Trophoblast cell (in vitro differentiated cells and primary cell): ENCODE results near the gene CHCHD10.

Experiments
- DNase-seq, 2 donors: peaks; one replicate each; pipeline ENCODE4 v3.0.0-alpha.2; 2016
- H2AFZ ChIP-seq: 2 replicates; pipeline ENCODE4 v1.6.1; 2013; ENCODE audit warnings: low read length, moderate library complexity, mild to moderate bottlenecking; ENCODE audit not compliant: insufficient read depth, poor library complexity
- H2AK5ac ChIP-seq: 2 replicates; pipeline ENCODE4 v1.6.1; 2013; ENCODE audit warnings: mild to moderate bottlenecking, low read length
- H2BK120ac ChIP-seq: 2 replicates; pipeline ENCODE4 v1.6.1; 2013; ENCODE audit warnings: low read length, mild to moderate bottlenecking, moderate library complexity; ENCODE audit not compliant: insufficient read depth, poor library complexity
- H2BK12ac ChIP-seq: 2 replicates; pipeline ENCODE4 v1.6.1; 2013; ENCODE audit warnings: mild to moderate bottlenecking, low read length, moderate library complexity
- H2BK5ac ChIP-seq: 2 replicates; pipeline ENCODE4 v1.6.1; 2013; ENCODE audit warnings: low read length, low read depth, moderate library complexity, mild to moderate bottlenecking; ENCODE audit not compliant: poor library complexity
- H3K14ac ChIP-seq: 2 replicates; pipeline ENCODE4 v1.6.1; 2013; ENCODE audit warnings: mild to moderate bottlenecking, low read length
- H3K18ac ChIP-seq: 2 replicates; pipeline ENCODE4 v1.6.1; 2013; ENCODE audit warnings: mild to moderate bottlenecking, low read length
- H3K23ac ChIP-seq: 2 replicates; pipeline ENCODE4 v1.6.1; 2013; ENCODE audit warnings: low read length
- H3K27ac ChIP-seq: 2 replicates; pipeline ENCODE4 v1.5.1; 2013; ENCODE audit warnings: low read depth, mild to moderate bottlenecking, inconsistent platforms, low read length, moderate library complexity
- H3K27me3 ChIP-seq: 2 replicates; pipeline ENCODE4 v1.6.1; 2013; ENCODE audit warnings: inconsistent platforms, mild to moderate bottlenecking, low read length, moderate library complexity; ENCODE audit not compliant: insufficient read depth
- H3K36me3 ChIP-seq, 2 experiments: 1 replicate in 1 of 2; 2 replicates in 1 of 2; pipeline ENCODE4 v1.6.1; 2013; ENCODE audit warnings: low read length in 2 of 2, mild to moderate bottlenecking in 2 of 2, moderate library complexity in 1 of 2; ENCODE audit not compliant: insufficient read depth in 2 of 2, control insufficient read depth in 1 of 2
- H3K4ac ChIP-seq: 2 replicates; pipeline ENCODE4 v1.6.1; 2013; ENCODE audit warnings: low read depth, mild to moderate bottlenecking, low read length, moderate library complexity
- H3K4me1 ChIP-seq, 2 experiments: 1 replicate in 1 of 2; 2 replicates in 1 of 2; pipeline ENCODE4 v1.6.1; 2013; ENCODE audit warnings: low read length in 2 of 2, mild to moderate bottlenecking in 2 of 2, moderate library complexity in 1 of 2; ENCODE audit not compliant: insufficient read depth in 2 of 2, control insufficient read depth in 1 of 2
- H3K4me2 ChIP-seq: 2 replicates; pipeline ENCODE4 v1.6.1; 2013; ENCODE audit warnings: inconsistent platforms, mild to moderate bottlenecking, low read length, moderate library complexity
- H3K4me3 ChIP-seq: 2 replicates; pipeline ENCODE4 v1.5.1; 2013; ENCODE audit warnings: mild to moderate bottlenecking, low read depth, low read length, inconsistent platforms
- H3K79me1 ChIP-seq: one replicate; pipeline ENCODE4 v1.6.1; 2013; ENCODE audit warnings: low read length
- H3K79me2 ChIP-seq: 2 replicates; pipeline ENCODE4 v1.6.1; 2013; ENCODE audit warnings: low read length, mild to moderate bottlenecking; ENCODE audit not compliant: control insufficient read depth, insufficient read depth, poor library complexity
- H3K9ac ChIP-seq: 2 replicates; pipeline ENCODE4 v1.6.1; 2013; ENCODE audit warnings: mild to moderate bottlenecking, low read length
- H3K9me3 ChIP-seq: 2 replicates; pipeline ENCODE4 v1.6.1; 2013; ENCODE audit warnings: low read depth, mild to moderate bottlenecking, control low read depth, inconsistent platforms, low read length; ENCODE audit not compliant: insufficient read depth
- H4K12ac ChIP-seq: 2 replicates; pipeline ENCODE4 v1.6.1; 2013; ENCODE audit warnings: low read depth, mild to moderate bottlenecking, low read length, moderate library complexity
- H4K8ac ChIP-seq: 2 replicates; pipeline ENCODE4 v1.6.1; 2013; ENCODE audit warnings: low read depth, mild to moderate bottlenecking, low read length, moderate library complexity
- H4K91ac ChIP-seq: one replicate; pipeline ENCODE4 v1.6.1; 2013; ENCODE audit warnings: low read depth, mild to moderate bottlenecking, low read length, moderate library complexity
- WGBS: extraction: QIAGEN DNeasy Blood & Tissue Kit; methylation state at CpG from one replicate; pipeline ENCODE4 v1.1.7; 2013; ENCODE audit warnings: missing lambda C conversion rate; ENCODE audit not compliant: insufficient read length, insufficient coverage; ENCODE audit errors: extremely low coverage; 5-methylcytosine and 5-hydroxymethylcytosine counted together

CHCHD10 gene

GRCh38 chr22:23722724-23723123 is 45.0 kb downstream of the CHCHD10 start:
- Histone ChIP-seq H4K91ac (no peak overlapping the region), H4K12ac (no peak overlapping the region), H3K9me3 (no peaks in the 10 kb centered on the region), H3K36me3 (no peaks in the 10 kb centered on the region), H3K4me3 (no peak overlapping the region), H4K8ac (no peak overlapping the region), H3K23ac (no peak overlapping the region), H2AFZ (no peak overlapping the region), H2BK12ac (no peak overlapping the region), H2BK5ac (no peak overlapping the region), H2AK5ac (no peak overlapping the region), H3K4me1 (no peaks in the 10 kb centered on the region), H3K9ac (no peak overlapping the region), H2BK120ac (no peak overlapping the region), H3K27me3 (no peaks in the 10 kb centered on the region), H3K79me1 (no peaks in the 10 kb centered on the region), H3K4me2 (no peak overlapping the region), H3K79me2 (no peaks in the 10 kb centered on the region), H3K14ac (no peak overlapping the region), H3K4ac (no peak overlapping the region), H3K27ac (no peak overlapping the region), H3K18ac (no peak overlapping the region)
- WGBS, result no CpG with 5 or more reads among the region's 2 CpGs
- no peak for DNase-seq

GRCh38 chr22:23722160-23722559 is 45.6 kb downstream of the CHCHD10 start:
- H3K14ac ChIP-seq, result no peak overlapping the region
- no peak overlapping the region for H2AFZ ChIP-seq
- no CpG with 5 or more reads among the region's 4 CpGs for WGBS
- no peak overlapping the region for H3K18ac ChIP-seq
- no peak overlapping the region for H3K9ac ChIP-seq
- H3K27ac ChIP-seq, result no peak overlapping the region
- H3K4me2 ChIP-seq, result no peak overlapping the region
- peaks cover 4% of the 10 kb centered on the region for H3K79me1 ChIP-seq
- no peak overlapping the region for H2BK12ac ChIP-seq
- no peaks in the 10 kb centered on the region for H3K79me2 ChIP-seq
- H3K23ac ChIP-seq, result no peak overlapping the region
- H3K4me3 ChIP-seq, result no peak overlapping the region
- no peak overlapping the region for H4K12ac ChIP-seq
- H3K9me3 ChIP-seq, result no peaks in the 10 kb centered on the region
- H3K4ac ChIP-seq, result no peak overlapping the region
- H2BK120ac ChIP-seq, result no peak overlapping the region
- DNase-seq, result no peak
- H4K91ac ChIP-seq, result no peak overlapping the region
- H3K27me3 ChIP-seq, result no peaks in the 10 kb centered on the region
- H3K4me1 ChIP-seq, result peaks cover 2 to 4% of the 10 kb centered on the region in 2 experiments
- no peak overlapping the region for H4K8ac ChIP-seq
- no peak overlapping the region for H2BK5ac ChIP-seq
- H2AK5ac ChIP-seq, result no peak overlapping the region
- H3K36me3 ChIP-seq, result no peaks in the 10 kb centered on the region

GRCh38 chr22:23720855-23721254 is 46.9 kb downstream of the CHCHD10 start:
- Histone ChIP-seq H2AK5ac (no peak overlapping the region), H3K14ac (no peak overlapping the region), H3K4me2 (no peak overlapping the region), H3K23ac (no peak overlapping the region), H2AFZ (no peak overlapping the region), H3K79me1 (peaks cover 8% of the 10 kb centered on the region), H2BK120ac (no peak overlapping the region), H4K12ac (no peak overlapping the region), H2BK5ac (no peak overlapping the region), H4K8ac (no peak overlapping the region), H3K9ac (no peak overlapping the region), H2BK12ac (no peak overlapping the region), H3K9me3 (no peaks in the 10 kb centered on the region), H3K79me2 (peaks cover 6% of the 10 kb centered on the region), H3K4me1 (peaks cover 4% of the 10 kb centered on the region in 2 experiments), H3K36me3 (peaks cover 0 to 1% of the 10 kb centered on the region in 2 experiments), H3K4me3 (no peak overlapping the region), H3K4ac (no peak overlapping the region), H3K27me3 (no peaks in the 10 kb centered on the region), H4K91ac (no peak overlapping the region), H3K18ac (no peak overlapping the region), H3K27ac (no peak overlapping the region)
- WGBS, result no CpG with 5 or more reads among the region's 6 CpGs
- DNase-seq, result no peak

- Histone ChIP-seq H3K36me3 (peaks cover 16% of the 10 kb centered on the region in 2 experiments), H3K23ac (no peak overlapping the region), H2BK12ac (no peak overlapping the region), H2BK5ac (no peak overlapping the region), H3K4me2 (no peak overlapping the region), H3K4me1 (peaks cover 4 to 5% of the 10 kb centered on the region in 2 experiments), H3K14ac (no peak overlapping the region), H2BK120ac (no peak overlapping the region), H3K9ac (no peak overlapping the region), H3K27ac (no peak overlapping the region), H3K18ac (no peak overlapping the region), H3K4me3 (no peak overlapping the region), H4K91ac (no peak overlapping the region), H4K12ac (no peak overlapping the region), H2AK5ac (no peak overlapping the region), H2AFZ (no peak overlapping the region), H3K79me2 (peaks cover 6% of the 10 kb centered on the region), H3K27me3 (no peaks in the 10 kb centered on the region), H3K79me1 (peaks cover 8% of the 10 kb centered on the region), H4K8ac (no peak overlapping the region), H3K4ac (no peak overlapping the region), H3K9me3 (no peaks in the 10 kb centered on the region)
- no CpG with 5 or more reads among the region's 17 CpGs for WGBS
- DNase-seq, result no peak
These were observed 49.2 kb downstream of the CHCHD10 start for GRCh38 chr22:23718371-23719165.
